HG02840 (cell line): Measurements from ENCODE around the gene BARHL1.

Source experiments
- ATAC-seq: cut with Tn5 transposase; IDR thresholded peaks from one replicate; pipeline ENCODE4 v1.9.1; 2021; ENCODE audit warnings: mild to moderate bottlenecking, moderate library complexity, moderate number of reproducible peaks; ENCODE audit not compliant: unreplicated experiment, low FRiP score

The BARHL1 gene

GRCh38 chr9:132582276-132582785 lies at the start of gene BARHL1:
Gene BARHL1, plus strand, starts transcription at chr9:132582606. Its CDS starts 192 bp downstream, at chr9:132582798.
- ATAC-seq, result no peak

GRCh38 chr9:132534832-132535231 lies 47.6 kb upstream of the BARHL1 start:
- ATAC-seq, result no peak

- no peak for ATAC-seq
These were observed 46.3 kb upstream of the BARHL1 start for GRCh38 chr9:132536124-132536523.

- no peak for ATAC-seq
These were observed 45.1 kb upstream of the BARHL1 start for GRCh38 chr9:132537352-132537751.

GRCh38 chr9:132538071-132538470 lies 44.3 kb upstream of the BARHL1 start:
- no peak for ATAC-seq

GRCh38 chr9:132539096-132539495 lies 43.3 kb upstream of the BARHL1 start:
- no peak for ATAC-seq

- no peak for ATAC-seq
These were observed 41.4 kb upstream of the BARHL1 start for GRCh38 chr9:132541051-132541450.

- no peak for ATAC-seq
These were observed 40.3 kb upstream of the BARHL1 start for GRCh38 chr9:132541870-132542830.

GRCh38 chr9:132543251-132543650 lies 39.2 kb upstream of the BARHL1 start:
- no peak for ATAC-seq

- no peak for ATAC-seq
These were observed 38.4 kb upstream of the BARHL1 start for GRCh38 chr9:132543960-132544359.

- ATAC-seq, result no peak
These were observed 36.8 kb upstream of the BARHL1 start for GRCh38 chr9:132545578-132545977.

- ATAC-seq, result no peak
These were observed 36.0 kb upstream of the BARHL1 start for GRCh38 chr9:132546148-132547051.

- ATAC-seq, result no peak
These were observed 35.4 kb upstream of the BARHL1 start for GRCh38 chr9:132547052-132547431.

GRCh38 chr9:132547436-132547835 lies 35.0 kb upstream of the BARHL1 start:
- ATAC-seq, result no peak

- ATAC-seq, result no peak
These were observed 34.3 kb upstream of the BARHL1 start for GRCh38 chr9:132547976-132548730.

GRCh38 chr9:132548751-132549640 lies 33.4 kb upstream of the BARHL1 start:
- ATAC-seq, result no peak

- ATAC-seq, result no peak
These were observed 30.9 kb upstream of the BARHL1 start for GRCh38 chr9:132551556-132551955.

- no peak for ATAC-seq
These were observed 30.4 kb upstream of the BARHL1 start for GRCh38 chr9:132552041-132552440.

GRCh38 chr9:132554755-132555154 lies 27.7 kb upstream of the BARHL1 start:
- ATAC-seq, result no peak
